ENCODE results near the gene FBXO31. TPM values are rescaled to one million over a fixed set of nuclear protein-coding genes. Genes with fewer than 3 reads are reported as not detected.

Gene FBXO31
- polyA plus RNA-seq, 1 donor from 2014 or later = 20.6 TPM

DNA sequence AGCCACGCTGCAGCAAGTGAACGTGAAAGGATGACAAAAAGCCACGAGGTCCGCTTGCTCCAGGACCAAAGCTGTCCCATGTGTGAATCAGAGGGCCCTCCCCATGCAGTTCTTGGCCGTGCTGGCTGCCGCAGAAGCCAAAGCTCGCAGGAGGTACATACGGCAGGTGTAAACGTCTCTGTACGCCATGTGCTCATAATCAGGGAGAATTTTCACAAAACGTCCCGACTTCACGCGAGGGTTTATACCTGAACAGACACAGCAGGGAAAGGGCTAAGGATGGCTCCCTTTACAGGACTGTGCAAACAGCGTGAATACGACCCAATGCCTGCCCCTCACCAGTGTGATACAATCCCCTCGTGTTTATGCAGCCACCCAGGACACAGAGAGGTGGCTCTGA lies 25.3 kb downstream of the FBXO31 start:
- peaks cover 10% of the 10 kb centered on the region for H3K36me3 ChIP-seq (ENCODE audit: insufficient read depth, low read length)
- no peaks in the 10 kb centered on the region for H3K9me3 ChIP-seq (ENCODE audit: low read length)
- no peaks in the 10 kb centered on the region for H3K27me3 ChIP-seq (ENCODE audit: insufficient read depth, low read depth, low read length)
- H3F3A ChIP-seq (ENCODE audit: insufficient read depth, low read length, poor library complexity, severe bottlenecking) = no peaks in the 10 kb centered on the region
- no peaks in the 10 kb centered on the region for H3K9me2 ChIP-seq (ENCODE audit: insufficient read depth, low read length)
- no peaks in the 10 kb centered on the region for H4K20me1 ChIP-seq (ENCODE audit: insufficient read depth)
- TF ChIP-seq EP300 (conservative IDR thresholded peaks at IDR 0.05; ENCODE audit: poor library complexity, severe bottlenecking) (no peak), TAF1 (IDR thresholded peaks at IDR 0.05; ENCODE audit: low read depth) (no peak), SMC3 (conservative IDR thresholded peaks at IDR 0.05; ENCODE audit: poor library complexity) (no peak), RAD21 (conservative IDR thresholded peaks at IDR 0.05) (no peak), POLR2AphosphoS5 (IDR thresholded peaks at IDR 0.05) (no peak), EZH2 (IDR thresholded peaks at IDR 0.05; ENCODE audit: borderline replicate concordance, insufficient read depth, low read length, poor library complexity, severe bottlenecking) (no peak), MXI1 (conservative IDR thresholded peaks at IDR 0.05; ENCODE audit: poor library complexity, severe bottlenecking) (no peak)
- TF ChIP-seq, protein P1, sequence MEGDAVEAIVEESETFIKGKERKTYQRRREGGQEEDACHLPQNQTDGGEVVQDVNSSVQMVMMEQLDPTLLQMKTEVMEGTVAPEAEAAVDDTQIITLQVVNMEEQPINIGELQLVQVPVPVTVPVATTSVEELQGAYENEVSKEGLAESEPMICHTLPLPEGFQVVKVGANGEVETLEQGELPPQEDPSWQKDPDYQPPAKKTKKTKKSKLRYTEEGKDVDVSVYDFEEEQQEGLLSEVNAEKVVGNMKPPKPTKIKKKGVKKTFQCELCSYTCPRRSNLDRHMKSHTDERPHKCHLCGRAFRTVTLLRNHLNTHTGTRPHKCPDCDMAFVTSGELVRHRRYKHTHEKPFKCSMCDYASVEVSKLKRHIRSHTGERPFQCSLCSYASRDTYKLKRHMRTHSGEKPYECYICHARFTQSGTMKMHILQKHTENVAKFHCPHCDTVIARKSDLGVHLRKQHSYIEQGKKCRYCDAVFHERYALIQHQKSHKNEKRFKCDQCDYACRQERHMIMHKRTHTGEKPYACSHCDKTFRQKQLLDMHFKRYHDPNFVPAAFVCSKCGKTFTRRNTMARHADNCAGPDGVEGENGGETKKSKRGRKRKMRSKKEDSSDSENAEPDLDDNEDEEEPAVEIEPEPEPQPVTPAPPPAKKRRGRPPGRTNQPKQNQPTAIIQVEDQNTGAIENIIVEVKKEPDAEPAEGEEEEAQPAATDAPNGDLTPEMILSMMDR (IDR thresholded peaks at IDR 0.05; ENCODE audit: poor library complexity, severe bottlenecking) = no peak
- TF ChIP-seq, protein P2, sequence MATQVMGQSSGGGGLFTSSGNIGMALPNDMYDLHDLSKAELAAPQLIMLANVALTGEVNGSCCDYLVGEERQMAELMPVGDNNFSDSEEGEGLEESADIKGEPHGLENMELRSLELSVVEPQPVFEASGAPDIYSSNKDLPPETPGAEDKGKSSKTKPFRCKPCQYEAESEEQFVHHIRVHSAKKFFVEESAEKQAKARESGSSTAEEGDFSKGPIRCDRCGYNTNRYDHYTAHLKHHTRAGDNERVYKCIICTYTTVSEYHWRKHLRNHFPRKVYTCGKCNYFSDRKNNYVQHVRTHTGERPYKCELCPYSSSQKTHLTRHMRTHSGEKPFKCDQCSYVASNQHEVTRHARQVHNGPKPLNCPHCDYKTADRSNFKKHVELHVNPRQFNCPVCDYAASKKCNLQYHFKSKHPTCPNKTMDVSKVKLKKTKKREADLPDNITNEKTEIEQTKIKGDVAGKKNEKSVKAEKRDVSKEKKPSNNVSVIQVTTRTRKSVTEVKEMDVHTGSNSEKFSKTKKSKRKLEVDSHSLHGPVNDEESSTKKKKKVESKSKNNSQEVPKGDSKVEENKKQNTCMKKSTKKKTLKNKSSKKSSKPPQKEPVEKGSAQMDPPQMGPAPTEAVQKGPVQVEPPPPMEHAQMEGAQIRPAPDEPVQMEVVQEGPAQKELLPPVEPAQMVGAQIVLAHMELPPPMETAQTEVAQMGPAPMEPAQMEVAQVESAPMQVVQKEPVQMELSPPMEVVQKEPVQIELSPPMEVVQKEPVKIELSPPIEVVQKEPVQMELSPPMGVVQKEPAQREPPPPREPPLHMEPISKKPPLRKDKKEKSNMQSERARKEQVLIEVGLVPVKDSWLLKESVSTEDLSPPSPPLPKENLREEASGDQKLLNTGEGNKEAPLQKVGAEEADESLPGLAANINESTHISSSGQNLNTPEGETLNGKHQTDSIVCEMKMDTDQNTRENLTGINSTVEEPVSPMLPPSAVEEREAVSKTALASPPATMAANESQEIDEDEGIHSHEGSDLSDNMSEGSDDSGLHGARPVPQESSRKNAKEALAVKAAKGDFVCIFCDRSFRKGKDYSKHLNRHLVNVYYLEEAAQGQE (IDR thresholded peaks at IDR 0.05; ENCODE audit: borderline replicate concordance) = no peak
- no peak overlapping the region for H3K4me2 ChIP-seq (ENCODE audit: low read length)
- no peaks in the 10 kb centered on the region for H3K79me2 ChIP-seq (replicated peaks; ENCODE audit: insufficient read depth, low read length)
- no peak overlapping the region for H2AFZ ChIP-seq (ENCODE audit: low read depth, low read length)
- no peak overlapping the region for H3K9ac ChIP-seq (ENCODE audit: low read length)
- no peak overlapping the region for H3K4me3 ChIP-seq (ENCODE audit: low read length)
- H3K27ac ChIP-seq (ENCODE audit: low read length) = no peak overlapping the region

DNA sequence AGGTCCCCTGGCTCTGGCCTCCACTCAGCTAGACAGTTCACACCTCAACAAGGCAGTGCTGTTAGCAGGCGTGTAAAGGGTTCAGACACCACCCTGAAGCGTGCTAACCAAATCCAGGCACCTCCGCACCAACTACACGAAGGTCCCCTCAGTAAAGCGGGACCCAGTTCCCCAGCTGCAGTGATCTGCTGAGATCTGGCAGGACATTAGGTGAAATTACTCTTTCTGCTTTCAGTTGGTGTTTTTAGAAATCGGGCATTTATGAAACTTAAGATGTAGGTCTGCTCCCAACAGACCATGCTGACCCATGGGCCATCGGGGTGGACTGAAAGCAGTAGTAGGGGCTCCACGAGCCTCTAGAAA lies 27.1 kb downstream of the FBXO31 start:
- no peak overlapping the region for H3K9ac ChIP-seq (ENCODE audit: low read length)
- no peaks in the 10 kb centered on the region for H3K79me2 ChIP-seq (replicated peaks; ENCODE audit: insufficient read depth, low read length)
- no peaks in the 10 kb centered on the region for H3K27me3 ChIP-seq (ENCODE audit: insufficient read depth, low read depth, low read length)
- H3K36me3 ChIP-seq (ENCODE audit: insufficient read depth, low read length) = peaks cover 3% of the 10 kb centered on the region
- no peaks in the 10 kb centered on the region for H3K9me2 ChIP-seq (ENCODE audit: insufficient read depth, low read length)
- TF ChIP-seq TAF1 (IDR thresholded peaks at IDR 0.05; ENCODE audit: low read depth) (no peak), RAD21 (conservative IDR thresholded peaks at IDR 0.05) (no peak), POLR2AphosphoS5 (IDR thresholded peaks at IDR 0.05) (no peak), EZH2 (IDR thresholded peaks at IDR 0.05; ENCODE audit: borderline replicate concordance, insufficient read depth, low read length, poor library complexity, severe bottlenecking) (no peak), SMC3 (conservative IDR thresholded peaks at IDR 0.05; ENCODE audit: poor library complexity) (no peak), EP300 (conservative IDR thresholded peaks at IDR 0.05; ENCODE audit: poor library complexity, severe bottlenecking) (no peak), MXI1 (conservative IDR thresholded peaks at IDR 0.05; ENCODE audit: poor library complexity, severe bottlenecking) (no peak)
- TF ChIP-seq, protein P2 (IDR thresholded peaks at IDR 0.05; ENCODE audit: borderline replicate concordance) = no peak
- TF ChIP-seq, protein P1 (IDR thresholded peaks at IDR 0.05; ENCODE audit: poor library complexity, severe bottlenecking) = no peak
- H3F3A ChIP-seq (ENCODE audit: insufficient read depth, low read length, poor library complexity, severe bottlenecking) = no peaks in the 10 kb centered on the region
- no peak overlapping the region for H3K27ac ChIP-seq (ENCODE audit: low read length)
- H4K20me1 ChIP-seq (ENCODE audit: insufficient read depth) = no peaks in the 10 kb centered on the region
- no peak overlapping the region for H2AFZ ChIP-seq (ENCODE audit: low read depth, low read length)
- no peaks in the 10 kb centered on the region for H3K9me3 ChIP-seq (ENCODE audit: low read length)
- no peak overlapping the region for H3K4me3 ChIP-seq (ENCODE audit: low read length)
- H3K4me2 ChIP-seq (ENCODE audit: low read length) = no peak overlapping the region
